HepG2 (cell line): ENCODE data around the gene CCL7. TPM values are rescaled to one million over a fixed set of nuclear protein-coding genes. Genes with fewer than 3 reads are reported as not detected.

Experiments used
- ATAC-seq: fragments of 200-7000 bp; cut with Tn5 transposase; 3 replicates; pipeline ENCODE4 v1.9.1; 2020; ENCODE audit warnings: mild to moderate bottlenecking, moderate library complexity
- Bru-seq: library from RNA; stranded (reverse); fragments of 400-500 nt; gene quantifications from one replicate; lab custom pipeline; 2021; lab: Mats Ljungman, UMichigan
- BruChase-seq, 2 experiments: library from RNA; stranded (reverse); fragments of 400-500 nt; gene quantifications; one replicate each; lab custom pipeline; 2021; lab: Mats Ljungman, UMichigan
- BruUV-seq: library from RNA; stranded (reverse); fragments of 400-500 nt; replicated peaks from 2 replicates; lab custom pipeline; 2021; lab: Mats Ljungman, UMichigan
- CTCF ChIA-PET: fragments of 300-600 bp; formaldehyde crosslinking; extraction: SDS; loops from one replicate; lab custom pipeline; 2021; ENCODE audit warnings: low total read pairs, inconsistent platforms, low intra/inter-chr PET ratio; lab: Yijun Ruan, JAX
- POLR2A ChIA-PET: fragments of 350-600 bp; sonication (Branson Sonifier 250); formaldehyde crosslinking; loops from one replicate; lab custom pipeline; 2020; ENCODE audit warnings: antibody characterized with exemption, inconsistent platforms; lab: Yijun Ruan, JAX
- DNase-seq: peaks from one replicate; pipeline ENCODE4 v3.0.0-alpha.2; 2015; ENCODE audit warnings: low spot score
- FAIRE-seq: peaks from 3 replicates; lab custom pipeline; 2011; peaks lifted over from hg19 to GRCh38; lab: Jason Lieb, UNC
- H2AFZ ChIP-seq: one replicate; pipeline ENCODE4 v1.6.1; 2011; ENCODE audit warnings: low read length, inconsistent platforms
- H3K27ac ChIP-seq: fragments of 300-600 bp; 3 replicates; pipeline ENCODE4 v1.8.0; 2011; ENCODE audit warnings: mixed run types, mild to moderate bottlenecking, mixed read lengths, low read length, inconsistent platforms; ENCODE audit not compliant: insufficient read depth; ENCODE audit errors: extremely low read length
- H3K27me3 ChIP-seq, 2 experiments: fragments of 200-600 bp in 1 of 2; 2 replicates in 1 of 2; 3 replicates in 1 of 2; pipeline versions ENCODE4 v1.6.0 to v1.8.0; 2011; ENCODE audit warnings: low read length in 2 of 2, mild to moderate bottlenecking in 2 of 2, moderate library complexity in 2 of 2, inconsistent platforms in 1 of 2; ENCODE audit not compliant: insufficient read depth in 2 of 2, control insufficient read depth in 1 of 2
- H3K36me3 ChIP-seq, 2 experiments: fragments of 200-600 bp in 1 of 2; replicated peaks in 1 of 2; 2 replicates in 1 of 2; 3 replicates in 1 of 2; pipeline versions ENCODE4 v1.5.1 to v1.8.0; 2011; ENCODE audit warnings: low read length in 2 of 2, inconsistent platforms in 1 of 2; ENCODE audit not compliant: insufficient read depth in 2 of 2, control insufficient read depth in 1 of 2
- H3K4me1 ChIP-seq: 2 replicates; pipeline ENCODE4 v1.5.1; 2012; ENCODE audit warnings: low read length, inconsistent platforms; ENCODE audit not compliant: insufficient read depth
- H3K4me2 ChIP-seq: 2 replicates; pipeline ENCODE4 v1.6.0; 2011; ENCODE audit warnings: low read depth, low read length, inconsistent platforms
- H3K4me3 ChIP-seq, 3 experiments: fragments of 200-600 bp in 1 of 3; sonication (generic), shearing (Covaris generic) in 1 of 3; replicated peaks in 1 of 3; 2 replicates each; pipeline ENCODE4 v1.5.1; 2011 to 2016; ENCODE audit warnings: low read length in 3 of 3, inconsistent platforms in 2 of 3, low read depth in 2 of 3, mild to moderate bottlenecking in 2 of 3, control low read depth in 1 of 3, mixed read lengths in 1 of 3; ENCODE audit not compliant: insufficient read depth in 1 of 3
- H3K79me2 ChIP-seq: one replicate; pipeline ENCODE4 v1.6.1; 2011; ENCODE audit warnings: low read length, inconsistent platforms; ENCODE audit not compliant: insufficient read depth
- H3K9ac ChIP-seq: 2 replicates; pipeline ENCODE4 v1.6.0; 2011; ENCODE audit warnings: mild to moderate bottlenecking, low read depth, low read length, inconsistent platforms; ENCODE audit not compliant: insufficient read depth
- H3K9me3 ChIP-seq: 2 replicates; pipeline ENCODE4 v1.5.1; 2012; ENCODE audit warnings: mild to moderate bottlenecking, low read length
- H4K20me1 ChIP-seq: 2 replicates; pipeline ENCODE4 v1.6.0; 2011; ENCODE audit warnings: inconsistent platforms, mild to moderate bottlenecking, low read length, moderate library complexity; ENCODE audit not compliant: insufficient read depth
- ATF7 ChIP-seq, 2 experiments: fragments of 450-650 bp in 1 of 2; sonication (generic) in 1 of 2; formaldehyde crosslinking in 1 of 2; IDR thresholded peaks; 2 replicates each; pipeline versions ENCODE4 v1.4.0 to v1.6.1; 2016 to 2020; ENCODE audit warnings: antibody characterized with exemption in 1 of 2, mild to moderate bottlenecking in 1 of 2, missing genetic modification reagents in 1 of 2
- CENPBD1 ChIP-seq: sonication (generic); formaldehyde crosslinking; IDR thresholded peaks from 2 replicates; pipeline ENCODE4 v1.8.0; 2022; ENCODE audit warnings: missing genetic modification reagents, low read depth, mild to moderate bottlenecking, borderline replicate concordance
- CREM ChIP-seq, 2 experiments: sonication (generic) in 1 of 2; formaldehyde crosslinking in 1 of 2; IDR thresholded peaks; 2 replicates each; pipeline versions ENCODE4 v1.4.0 to v1.6.1; 2016 to 2020; ENCODE audit warnings: antibody characterized with exemption in 1 of 2, mild to moderate bottlenecking in 1 of 2, missing genetic modification reagents in 1 of 2
- FOXK1 ChIP-seq: sonication (generic); formaldehyde crosslinking; IDR thresholded peaks from 2 replicates; pipeline ENCODE4 v1.4.0; 2020; ENCODE audit warnings: low read depth, missing genetic modification reagents, borderline replicate concordance
- FOXP4 ChIP-seq: sonication (generic); formaldehyde crosslinking; IDR thresholded peaks from 2 replicates; pipeline ENCODE4 v1.4.0; 2020; ENCODE audit warnings: missing genetic modification reagents
- HNF4G ChIP-seq, 2 experiments: sonication (generic) in 1 of 2; formaldehyde crosslinking in 1 of 2; IDR thresholded peaks; 2 replicates each; pipeline versions ENCODE4 v1.4.0 to v1.6.1; 2011 to 2020; ENCODE audit warnings: borderline replicate concordance in 2 of 2, low read depth in 2 of 2, mild to moderate bottlenecking in 2 of 2, low read length in 1 of 2, missing genetic modification reagents in 1 of 2, moderate library complexity in 1 of 2
- MAX ChIP-seq: IDR thresholded peaks from 2 replicates; pipeline ENCODE4 v1.6.1; 2012; ENCODE audit warnings: inconsistent platforms
- NFRKB ChIP-seq: fragments of 450-650 bp; IDR thresholded peaks from 2 replicates; pipeline ENCODE4 v1.6.1; 2017
- NPAS2 ChIP-seq: sonication (generic); formaldehyde crosslinking; IDR thresholded peaks from 2 replicates; pipeline ENCODE4 v1.8.0; 2022; ENCODE audit warnings: mild to moderate bottlenecking, missing genetic modification reagents, borderline replicate concordance
- SAP130 ChIP-seq: IDR thresholded peaks from 2 replicates; pipeline ENCODE4 v1.6.1; 2016; ENCODE audit warnings: low read depth
- SP1 ChIP-seq, 2 experiments: fragments of 450-650 bp in 1 of 2; sonication (generic) in 1 of 2; formaldehyde crosslinking in 1 of 2; IDR thresholded peaks; 2 replicates each; pipeline versions ENCODE4 v1.4.0 to v1.6.1; 2016 to 2020; ENCODE audit warnings: missing genetic modification reagents in 1 of 2
- SP140L ChIP-seq: sonication (generic); formaldehyde crosslinking; IDR thresholded peaks from 2 replicates; pipeline ENCODE4 v1.4.0; 2020; ENCODE audit warnings: missing genetic modification reagents, borderline replicate concordance
- ZNF17 ChIP-seq: sonication (generic); formaldehyde crosslinking; IDR thresholded peaks from 2 replicates; pipeline ENCODE4 v1.5.0; 2020; ENCODE audit warnings: mild to moderate bottlenecking, missing genetic modification reagents
- ZNF317 ChIP-seq: sonication (generic); formaldehyde crosslinking; IDR thresholded peaks from 2 replicates; pipeline ENCODE4 v1.5.0; 2020; ENCODE audit warnings: mild to moderate bottlenecking, missing genetic modification reagents
- ZNF850 ChIP-seq: sonication (generic); formaldehyde crosslinking; conservative IDR thresholded peaks from 2 replicates; pipeline ENCODE4 v1.9.0; 2021; ENCODE audit warnings: mild to moderate bottlenecking, missing genetic modification reagents
- WGBS: methylation state at CpG from one replicate; pipeline ENCODE4 v1.1.6; 2017; ENCODE audit warnings: low lambda C conversion rate; 5-methylcytosine and 5-hydroxymethylcytosine counted together
- in situ Hi-C: cut with HindIII; loops from 2 replicates; pipeline ENCODE4 v1.10.0; 2017; ENCODE audit warnings: low pct_unique_long_range_greater_than_20kb; ENCODE audit not compliant: extremely low pct_ligation_motif_present
- intact Hi-C: fragments of 100-400 bp; cut with micrococcal nuclease; formaldehyde crosslinking; loops from one replicate; pipeline ENCODE4 v1.10.0; 2022; ENCODE audit not compliant: unreplicated experiment
- long read RNA-seq, 2 experiments: library from RNA in 1 of 2; library from polyadenylated mRNA in 1 of 2; stranded (forward) in 1 of 2; unstranded in 1 of 2; transcript quantifications; one replicate each; pipeline ENCODE4 v2.0.0, GENCODE V29; 2019 to 2022
- polyA minus RNA-seq, 3 experiments: library from RNA; depleted of rRNA, polyadenylated mRNA; stranded (reverse); fragments of >200 nt; gene quantifications; 2 replicates each; pipeline ENCODE4 v1.2.3, GENCODE V29; 2011; ENCODE audit warnings: low replicate concordance in 1 of 3
- polyA plus RNA-seq, 8 experiments: library from polyadenylated mRNA; depleted of rRNA in 3 of 8; stranded (reverse) in 7 of 8; unstranded in 1 of 8; fragments of >200 nt; fragmentation: Illumina TruSeq in 4 of 8; extraction: Trizol in 4 of 8; gene quantifications; 2 replicates each; pipeline versions ENCODE4 v1.2.1 to v1.2.3, GENCODE V29; 2011 to 2016; ENCODE audit warnings: low read depth in 4 of 8, missing spikeins in 1 of 8, mixed read lengths in 1 of 8; ENCODE audit not compliant: insufficient read depth in 1 of 8
- total RNA-seq, 5 experiments: library from RNA; depleted of rRNA; stranded (reverse); fragments of >200 nt; fragmentation: Illumina TruSeq; extraction: Trizol; gene quantifications; 2 replicates each; pipeline ENCODE4 v1.2.3, GENCODE V29; 2016; ENCODE audit warnings: low read depth in 1 of 5

The CCL7 gene
- total RNA-seq (2016; rRNA removed; fragmentation: Illumina TruSeq; extraction: Trizol): not detected in 2 replicates
- total RNA-seq (2016; cell fraction: cytosol; rRNA removed; fragmentation: Illumina TruSeq; extraction: Trizol; ENCODE audit: low read depth): not detected in 2 replicates
- not detected in 2 replicates for total RNA-seq (2016; cell fraction: insoluble cytoplasmic fraction; rRNA removed; fragmentation: Illumina TruSeq; extraction: Trizol)
- not detected in 2 replicates for total RNA-seq (2016; cell fraction: membrane; rRNA removed; fragmentation: Illumina TruSeq; extraction: Trizol)
- not detected in 2 replicates for total RNA-seq (2016; cell fraction: nucleus; rRNA removed; fragmentation: Illumina TruSeq; extraction: Trizol)
- not detected in 2 replicates for polyA plus RNA-seq (2011; rRNA removed)
- polyA plus RNA-seq (2011; cell fraction: cytosol; rRNA removed): not detected in 2 replicates
- not detected in 2 replicates for polyA plus RNA-seq (2011; cell fraction: nucleus; rRNA removed)
- not detected in 2 replicates for polyA plus RNA-seq (2012)
- polyA plus RNA-seq (2016; cell fraction: cytosol; fragmentation: Illumina TruSeq; extraction: Trizol; ENCODE audit: low read depth): not detected in 2 replicates
- polyA plus RNA-seq (2016; cell fraction: insoluble cytoplasmic fraction; fragmentation: Illumina TruSeq; extraction: Trizol; ENCODE audit: low read depth): not detected in 2 replicates
- polyA plus RNA-seq (2016; cell fraction: membrane; fragmentation: Illumina TruSeq; extraction: Trizol; ENCODE audit: low read depth): not detected in 2 replicates
- not detected in 2 replicates for polyA plus RNA-seq (2016; cell fraction: nucleus; fragmentation: Illumina TruSeq; extraction: Trizol; ENCODE audit: insufficient read depth, low read depth)
- not detected in 2 replicates for polyA minus RNA-seq (2011; rRNA and poly(A)+ RNA removed; ENCODE audit: low replicate concordance)
- not detected in 2 replicates for polyA minus RNA-seq (2011; cell fraction: cytosol; rRNA and poly(A)+ RNA removed)
- not detected in 2 replicates for polyA minus RNA-seq (2011; cell fraction: nucleus; rRNA and poly(A)+ RNA removed)
- Bru-seq, nascent RNA: not detected
- BruChase-seq, experiment 1, labeled RNA remaining after a 6-hour chase: not detected
- not detected for BruChase-seq, experiment 2, labeled RNA remaining after a 2-hour chase
- long read RNA-seq, experiment 1: 0 reads
- long read RNA-seq, experiment 2: 0 reads

- Histone ChIP-seq H2AFZ (no peak within 1 kb of the TSS), H4K20me1 (no peaks in the 10 kb centered on the region), H3K36me3 (no peaks in the 10 kb centered on the region), H3K79me2 (no peaks in the 10 kb centered on the region), H3K4me1 (no peaks in the 10 kb centered on the region), H3K9ac (no peak within 1 kb of the TSS), H3K27ac (no peak within 1 kb of the TSS), H3K4me2 (no peak within 1 kb of the TSS), H3K4me3 (no peak within 1 kb of the TSS), H3K27me3 (no peaks in the 10 kb centered on the region), H3K9me3 (no peaks in the 10 kb centered on the region)
- ATAC-seq: no peak
- 0% methylated on average over 1 of the region's 1 CpG for WGBS
- TF ChIP-seq FOXP4 (CRISPR knock-in tag): no peak
- no peak for TF ChIP-seq FOXK1 (CRISPR knock-in tag)
- TF ChIP-seq MAX: no peak
- TF ChIP-seq CENPBD1: no peak
- no peak for TF ChIP-seq ZNF850
- TF ChIP-seq SAP130: no peak
- TF ChIP-seq HNF4G (IDR thresholded peaks at IDR 0.05; ENCODE audit: borderline replicate concordance, low read depth, low read length): no peak
- no peak for TF ChIP-seq HNF4G (CRISPR knock-in tag; IDR thresholded peaks at IDR 0.05; ENCODE audit: borderline replicate concordance, low read depth)
- TF ChIP-seq NFRKB: no peak
- no peak for TF ChIP-seq SP1 (IDR thresholded peaks at IDR 0.05)
- no peak for TF ChIP-seq SP1 (CRISPR knock-in tag; IDR thresholded peaks at IDR 0.05)
- no peak for TF ChIP-seq SP140L
- no peak for TF ChIP-seq NPAS2
- TF ChIP-seq ZNF317 (CRISPR knock-in tag): no peak
- TF ChIP-seq ATF7 (IDR thresholded peaks at IDR 0.05): no peak
- TF ChIP-seq ATF7 (CRISPR knock-in tag; IDR thresholded peaks at IDR 0.05): no peak
- no peak for TF ChIP-seq CREM (IDR thresholded peaks at IDR 0.05)
- no peak for TF ChIP-seq CREM (CRISPR knock-in tag; IDR thresholded peaks at IDR 0.05)
- TF ChIP-seq ZNF17 (CRISPR knock-in tag): no peak
- no TSS peak for BruUV-seq
- in situ Hi-C loops: no loop called here
- DNase-seq: no peak
- intact Hi-C loops: no loop called here
- POLR2A ChIA-PET: no interaction called here
- FAIRE-seq: no peak
- CTCF ChIA-PET: no interaction called here
Measured at GRCh38 chr17:34269969-34270368, at the start of gene CCL7. Gene CCL7 (plus strand): TSS chr17:34270221. CDS start chr17:34270291, 70 bp downstream.
